ENCODE data around the gene PLAC9.

DNA sequence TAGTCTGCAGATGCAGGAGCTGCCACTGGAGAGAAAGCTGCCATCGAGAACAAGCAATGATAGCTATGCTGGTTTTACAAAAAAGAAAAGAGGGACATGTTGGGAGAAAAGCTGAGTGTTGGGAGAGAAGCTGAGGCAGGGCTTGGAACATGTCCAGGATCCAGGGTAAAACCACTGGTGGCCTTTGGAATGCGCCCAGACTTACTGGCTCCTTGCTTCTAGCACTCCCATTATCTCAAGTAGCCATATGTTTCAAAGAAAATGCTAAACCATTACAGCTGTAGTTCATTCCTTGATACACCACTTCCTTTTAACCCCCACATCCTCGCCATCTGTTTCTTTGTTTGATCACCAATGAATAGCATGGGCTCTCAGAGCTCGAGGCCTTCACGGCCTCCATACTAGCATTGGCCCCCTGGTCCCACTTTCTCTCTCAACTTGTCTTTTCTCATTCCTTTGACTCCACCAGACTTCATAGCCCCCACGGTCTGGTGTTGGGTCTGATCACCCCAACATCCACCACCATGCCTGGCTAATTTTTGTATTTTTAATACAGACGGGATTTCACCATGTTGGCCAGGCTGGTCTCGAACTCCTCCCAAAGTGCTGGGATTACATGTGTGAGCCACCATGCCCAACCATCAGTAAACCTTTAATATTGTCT is 23.8 kb upstream of the PLAC9 start:
- TF ChIP-seq, protein P1, sequence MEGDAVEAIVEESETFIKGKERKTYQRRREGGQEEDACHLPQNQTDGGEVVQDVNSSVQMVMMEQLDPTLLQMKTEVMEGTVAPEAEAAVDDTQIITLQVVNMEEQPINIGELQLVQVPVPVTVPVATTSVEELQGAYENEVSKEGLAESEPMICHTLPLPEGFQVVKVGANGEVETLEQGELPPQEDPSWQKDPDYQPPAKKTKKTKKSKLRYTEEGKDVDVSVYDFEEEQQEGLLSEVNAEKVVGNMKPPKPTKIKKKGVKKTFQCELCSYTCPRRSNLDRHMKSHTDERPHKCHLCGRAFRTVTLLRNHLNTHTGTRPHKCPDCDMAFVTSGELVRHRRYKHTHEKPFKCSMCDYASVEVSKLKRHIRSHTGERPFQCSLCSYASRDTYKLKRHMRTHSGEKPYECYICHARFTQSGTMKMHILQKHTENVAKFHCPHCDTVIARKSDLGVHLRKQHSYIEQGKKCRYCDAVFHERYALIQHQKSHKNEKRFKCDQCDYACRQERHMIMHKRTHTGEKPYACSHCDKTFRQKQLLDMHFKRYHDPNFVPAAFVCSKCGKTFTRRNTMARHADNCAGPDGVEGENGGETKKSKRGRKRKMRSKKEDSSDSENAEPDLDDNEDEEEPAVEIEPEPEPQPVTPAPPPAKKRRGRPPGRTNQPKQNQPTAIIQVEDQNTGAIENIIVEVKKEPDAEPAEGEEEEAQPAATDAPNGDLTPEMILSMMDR (IDR thresholded peaks at IDR 0.05): no peak
- TF ChIP-seq POLR2A (IDR thresholded peaks at IDR 0.05; ENCODE audit: low read depth) (no peak), EP300 (IDR thresholded peaks at IDR 0.05) (no peak), POLR2AphosphoS5 (IDR thresholded peaks at IDR 0.05) (no peak)

Data from esophagus muscularis mucosa (tissue), 4 donors.